NCI-H2171 treated with DMSO at 0.1 percent for 48 hours (cell line): ENCODE data around the gene AUTS2.
A peak's percentile ranks its signal among the peaks of the same experiment; 100 is the strongest.

Source experiments
- DNase-seq: peaks from one replicate; lab custom pipeline; 2025; lab: John Stamatoyannopoulos, UW

AUTS2 gene

GRCh38 chr7:70132852-70133690 lies 534.8 kb downstream of the AUTS2 start:
- DNase-seq = peak; percentile 79

- peak; percentile 89 for DNase-seq
Measured at GRCh38 chr7:70134029-70134770, 535.9 kb downstream of the AUTS2 start.

- peak; percentile 89 for DNase-seq
Measured at GRCh38 chr7:70135656-70136055, 537.4 kb downstream of the AUTS2 start.

GRCh38 chr7:70137126-70137525 lies 538.9 kb downstream of the AUTS2 start:
- DNase-seq = no peak

DNA sequence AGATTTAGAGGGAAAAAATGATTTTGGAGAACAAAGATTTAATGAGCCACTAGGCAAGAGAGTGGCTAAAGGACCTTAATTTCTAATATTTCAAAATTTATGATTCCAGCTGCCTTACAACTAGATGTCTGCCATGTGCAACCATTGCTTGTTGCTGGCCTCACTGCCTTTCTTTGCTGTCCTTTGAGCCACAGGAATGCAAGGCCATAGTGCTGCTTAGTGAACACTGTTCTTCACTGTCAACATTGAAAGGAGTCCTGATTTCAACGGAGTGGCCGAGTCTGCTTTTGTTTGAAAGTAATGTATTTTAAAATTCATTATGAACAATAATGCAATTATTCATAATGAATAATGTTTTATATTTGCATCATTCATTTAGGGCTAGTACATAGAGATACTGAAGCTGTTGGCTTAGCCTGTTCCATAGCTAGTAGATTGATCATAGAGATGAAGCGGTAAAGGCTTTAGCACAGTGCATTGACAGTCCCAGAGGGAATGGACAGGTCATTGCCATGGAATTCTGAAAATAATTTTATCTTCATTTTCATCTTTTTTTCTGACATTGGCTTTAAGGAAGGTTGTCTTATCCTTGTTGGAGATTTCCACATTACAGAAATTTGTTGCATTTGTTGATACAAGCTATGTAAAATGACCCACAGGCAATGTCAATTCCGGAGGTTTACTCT lies 544.1 kb downstream of the AUTS2 start:
- DNase-seq = no peak

- peak; percentile 81 for DNase-seq
Measured at GRCh38 chr7:70143075-70144044, 545.1 kb downstream of the AUTS2 start.

GRCh38 chr7:70148997-70149396 lies 550.7 kb downstream of the AUTS2 start:
- DNase-seq = no peak

GRCh38 chr7:70152313-70152712 lies 554.0 kb downstream of the AUTS2 start:
- DNase-seq = no peak

DNA sequence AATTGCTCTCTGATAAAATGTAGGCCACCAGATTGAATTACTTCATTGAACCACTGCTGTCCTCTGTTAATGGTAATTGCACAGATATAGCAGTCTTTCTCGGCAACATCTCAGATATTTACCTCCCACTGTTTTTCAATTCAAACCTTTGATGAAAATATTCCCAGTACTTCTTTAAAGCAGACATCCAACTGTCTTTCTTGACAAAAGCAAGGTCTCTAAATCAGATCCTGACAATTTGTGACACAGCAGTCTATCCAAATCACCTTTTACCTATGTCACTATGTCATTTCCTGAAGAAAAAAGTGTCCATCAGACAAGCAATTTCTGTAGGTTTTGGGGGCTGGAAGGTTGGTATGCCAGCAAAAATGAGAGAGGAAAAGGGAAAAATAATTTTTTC lies 555.7 kb downstream of the AUTS2 start:
- no peak for DNase-seq

DNA sequence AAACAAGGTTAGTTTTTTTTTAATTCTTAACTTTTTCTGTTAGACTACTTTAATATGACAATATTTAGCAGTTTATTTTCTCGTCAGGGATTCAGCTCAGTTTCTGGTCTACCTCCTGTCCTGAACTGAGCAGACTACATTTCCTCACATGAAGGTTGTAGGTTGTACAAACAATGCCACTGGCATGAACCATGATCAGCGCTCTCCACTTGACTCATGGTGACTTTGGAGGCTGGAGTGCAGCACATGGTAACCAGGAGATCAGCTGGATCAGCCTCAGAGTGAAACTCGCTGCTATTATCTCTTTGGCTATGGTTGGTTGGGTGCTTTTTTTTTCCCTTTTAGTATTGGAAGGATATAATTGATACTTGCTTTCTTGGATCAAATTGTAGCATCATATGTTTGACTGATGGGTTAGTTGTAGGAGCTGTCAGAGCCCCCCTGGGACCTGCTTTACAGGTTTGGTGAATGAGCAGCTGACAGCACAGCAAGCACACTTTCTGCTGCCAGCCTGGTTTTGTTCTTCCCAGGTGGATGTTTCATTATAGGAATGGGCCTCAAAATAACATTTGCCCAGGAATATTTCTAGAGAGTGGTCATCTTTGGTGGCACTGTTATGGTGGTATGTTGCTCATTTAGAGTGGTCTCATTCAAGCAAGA lies 556.4 kb downstream of the AUTS2 start:
- peak; percentile 66 for DNase-seq

DNA sequence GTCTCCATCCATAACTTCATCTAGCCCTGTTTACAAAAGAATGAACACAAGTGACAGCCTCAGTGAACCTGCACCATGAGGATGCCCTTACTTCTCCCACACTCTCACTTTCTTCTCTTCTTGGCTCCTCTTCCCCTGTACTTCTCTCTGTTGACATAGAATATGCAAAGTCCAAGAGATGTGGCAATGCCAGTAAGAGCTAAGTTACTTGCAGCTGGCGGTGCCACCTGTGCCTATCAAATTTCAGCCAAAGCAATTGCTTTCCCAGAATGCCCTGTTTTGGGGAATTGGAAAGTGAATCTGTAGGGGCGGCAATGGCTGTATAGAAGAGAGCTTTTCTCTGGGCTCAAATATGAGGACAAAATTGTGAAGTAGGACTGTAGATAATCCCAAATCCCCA lies 557.8 kb downstream of the AUTS2 start:
- DNase-seq = peak; percentile 88

DNA sequence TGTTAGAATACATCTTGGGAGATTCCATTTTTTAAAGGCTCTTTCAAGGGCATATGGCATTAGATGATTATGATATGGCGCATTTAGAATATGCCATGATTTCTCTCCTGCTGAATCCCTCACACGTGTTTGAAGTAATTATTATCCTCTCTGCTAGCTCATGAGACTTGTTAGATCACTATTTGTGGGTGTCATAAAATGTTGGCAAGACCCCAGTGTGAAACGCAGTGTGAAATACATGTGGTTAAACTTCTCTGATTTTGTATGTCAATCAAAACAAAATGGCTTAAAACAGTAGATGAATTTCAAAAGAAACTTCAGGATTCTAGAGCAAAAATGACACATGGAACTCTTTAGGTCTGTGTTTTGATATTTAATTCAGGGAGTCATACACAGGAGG lies 560.8 kb downstream of the AUTS2 start:
- no peak for DNase-seq

DNA sequence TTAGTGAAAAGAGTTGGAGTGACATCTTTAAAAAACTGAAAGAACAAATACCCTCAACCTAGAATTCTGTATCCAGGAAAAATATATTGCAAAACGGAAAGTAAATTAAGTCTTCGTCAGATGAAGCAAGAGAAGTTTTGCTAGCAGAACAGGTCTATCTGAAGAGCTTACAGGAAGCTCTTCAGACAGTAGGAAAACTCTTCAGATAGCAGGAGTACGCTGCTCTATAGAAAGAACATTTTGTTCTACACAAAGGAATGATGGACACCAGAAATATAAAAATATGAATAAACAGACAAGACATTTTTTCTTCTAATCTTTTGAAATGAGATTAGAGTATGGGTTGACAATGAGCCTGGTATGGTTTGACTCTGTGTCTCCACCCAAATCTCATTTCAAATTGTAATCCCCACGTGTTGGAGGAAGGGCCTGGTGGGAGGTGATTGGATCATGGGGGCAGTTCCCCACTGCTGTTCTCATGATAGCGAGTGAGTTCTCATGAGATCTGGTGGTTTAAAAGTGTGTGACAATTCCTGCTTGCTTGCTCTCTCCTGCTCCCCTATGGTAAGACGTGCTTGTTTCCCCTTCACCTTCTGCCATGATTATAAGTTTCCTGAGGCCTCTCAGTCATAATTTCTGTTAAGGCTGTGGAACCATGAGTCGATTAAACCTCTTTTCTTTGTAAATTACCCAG lies 567.3 kb downstream of the AUTS2 start:
- DNase-seq = no peak

DNA sequence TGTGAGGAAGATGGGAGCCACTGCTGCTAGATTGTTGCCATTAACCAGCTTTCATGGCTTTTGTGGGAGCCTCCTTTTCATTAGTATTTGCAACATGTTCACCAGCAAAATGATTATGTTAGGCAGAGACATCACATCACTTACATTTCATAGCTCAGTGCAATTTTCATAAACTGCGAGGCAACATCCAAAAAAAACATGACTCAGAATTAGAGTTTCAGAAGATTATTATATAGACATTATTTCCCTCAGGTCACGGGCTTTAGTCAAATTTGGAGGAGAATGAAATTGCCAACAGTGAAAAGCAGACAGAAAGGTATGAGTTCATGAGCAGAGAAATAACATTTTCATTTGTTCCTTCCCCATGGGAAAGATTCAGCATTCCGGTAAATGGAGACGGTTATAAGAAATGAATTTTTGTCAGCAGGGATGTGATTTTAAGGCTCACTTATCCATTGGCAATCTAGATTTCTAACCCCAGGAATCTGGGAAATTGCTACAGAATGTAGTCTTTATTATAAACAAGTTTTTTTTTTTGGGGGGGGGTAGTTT lies 573.2 kb downstream of the AUTS2 start:
- DNase-seq = no peak

- DNase-seq = no peak
Measured at GRCh38 chr7:70177166-70177565, 578.9 kb downstream of the AUTS2 start.

DNA sequence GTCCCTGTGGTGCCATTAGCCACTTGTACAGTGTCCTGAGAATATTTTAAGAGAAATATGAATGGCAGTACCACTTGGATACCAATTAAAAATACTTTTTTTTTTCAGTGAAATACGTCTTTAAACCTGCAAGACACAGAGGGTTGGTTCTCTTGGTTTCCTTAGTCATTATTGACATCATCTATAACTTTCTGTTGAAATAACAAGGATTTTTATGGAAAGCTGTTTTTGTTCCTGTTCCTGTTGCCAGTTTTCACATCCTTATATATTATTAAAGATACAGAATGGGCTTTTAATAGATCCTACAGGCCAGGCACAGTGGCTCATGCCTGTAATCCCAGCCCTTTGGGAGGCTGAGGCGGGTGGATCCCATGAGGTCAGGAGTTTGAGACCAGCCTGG lies 579.9 kb downstream of the AUTS2 start:
- DNase-seq = no peak

DNA sequence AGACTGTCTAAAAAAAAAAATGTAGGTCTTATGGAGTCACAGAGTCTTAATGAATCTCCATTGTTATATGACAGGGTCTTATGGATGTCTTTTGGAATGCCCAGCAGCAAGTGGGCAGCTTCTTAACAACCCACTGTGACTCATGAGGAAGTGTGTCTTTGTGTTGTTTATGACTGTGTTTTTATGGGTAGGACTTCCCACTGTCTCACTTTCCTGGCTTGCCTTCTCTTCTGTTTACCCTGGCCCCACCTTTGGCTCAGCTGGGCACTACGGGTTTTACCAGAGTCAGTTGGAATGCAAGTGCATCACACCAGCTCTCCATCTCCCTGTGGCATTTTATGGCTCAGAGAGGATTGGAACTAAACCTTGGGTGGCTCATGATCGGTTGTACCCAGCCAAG lies 580.5 kb downstream of the AUTS2 start:
- no peak for DNase-seq

DNA sequence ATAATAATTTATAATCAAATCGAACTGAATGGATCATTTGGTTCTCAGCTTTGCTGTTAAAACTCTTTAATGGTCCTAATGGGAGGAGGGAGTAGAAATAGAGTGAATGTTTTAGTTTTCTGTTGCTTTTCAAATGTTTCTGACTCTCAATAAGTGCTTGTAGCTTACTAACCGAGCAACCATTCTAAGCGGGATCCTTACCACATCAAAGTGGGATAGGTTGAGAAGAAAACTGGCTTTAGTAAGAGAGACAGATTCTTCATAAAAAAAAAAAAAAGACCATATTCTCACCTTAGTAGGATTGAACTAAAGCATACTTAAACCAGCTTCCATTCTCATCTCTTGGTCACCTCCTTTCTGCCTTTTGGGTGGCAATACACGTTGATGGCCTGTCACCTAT lies 584.2 kb downstream of the AUTS2 start:
- no peak for DNase-seq

GRCh38 chr7:70183278-70183677 lies 585.0 kb downstream of the AUTS2 start:
- DNase-seq = no peak
